ENCODE measurements around the gene SCARB1.

SCARB1 gene

DNA sequence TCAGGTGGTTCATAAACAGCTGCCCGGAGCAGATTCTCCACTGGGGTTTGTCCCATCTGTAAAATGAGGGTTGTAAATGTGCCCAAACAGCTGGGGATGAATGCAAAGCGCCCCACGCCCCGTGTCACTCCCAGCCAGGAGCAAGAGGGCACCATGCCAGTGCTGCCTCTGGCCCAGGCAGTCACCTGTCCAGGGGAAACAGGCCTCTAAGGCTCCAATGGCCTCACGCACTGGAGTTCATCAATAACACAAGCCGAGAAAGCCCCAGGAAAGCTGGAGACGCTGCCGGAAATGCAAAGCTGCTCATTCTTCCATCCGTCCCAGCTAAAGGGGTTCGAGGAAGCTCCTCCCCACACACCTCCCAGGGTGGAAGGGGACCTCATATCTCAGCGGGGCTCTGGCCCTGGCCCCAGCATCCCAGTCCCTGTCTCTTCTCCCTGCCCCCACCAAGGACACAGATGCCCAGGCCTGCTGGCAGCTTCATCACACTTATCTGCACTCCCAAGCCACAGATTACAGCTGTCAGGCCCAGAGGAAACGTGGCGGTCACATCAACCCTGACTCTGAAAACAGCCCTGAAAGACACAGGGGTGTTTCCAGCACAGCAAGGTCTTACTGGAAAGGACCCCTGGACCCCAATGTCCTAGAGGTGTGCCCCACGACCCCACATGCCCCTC lies 21.5 kb downstream of the SCARB1 start:
- no peak for DNase-seq (ENCODE audit: low read depth in 2 of 2)

GRCh38 chr12:124841558-124841945 lies 22.1 kb downstream of the SCARB1 start:
- DNase-seq (ENCODE audit: low read depth in 2 of 2) = no peak

DNA sequence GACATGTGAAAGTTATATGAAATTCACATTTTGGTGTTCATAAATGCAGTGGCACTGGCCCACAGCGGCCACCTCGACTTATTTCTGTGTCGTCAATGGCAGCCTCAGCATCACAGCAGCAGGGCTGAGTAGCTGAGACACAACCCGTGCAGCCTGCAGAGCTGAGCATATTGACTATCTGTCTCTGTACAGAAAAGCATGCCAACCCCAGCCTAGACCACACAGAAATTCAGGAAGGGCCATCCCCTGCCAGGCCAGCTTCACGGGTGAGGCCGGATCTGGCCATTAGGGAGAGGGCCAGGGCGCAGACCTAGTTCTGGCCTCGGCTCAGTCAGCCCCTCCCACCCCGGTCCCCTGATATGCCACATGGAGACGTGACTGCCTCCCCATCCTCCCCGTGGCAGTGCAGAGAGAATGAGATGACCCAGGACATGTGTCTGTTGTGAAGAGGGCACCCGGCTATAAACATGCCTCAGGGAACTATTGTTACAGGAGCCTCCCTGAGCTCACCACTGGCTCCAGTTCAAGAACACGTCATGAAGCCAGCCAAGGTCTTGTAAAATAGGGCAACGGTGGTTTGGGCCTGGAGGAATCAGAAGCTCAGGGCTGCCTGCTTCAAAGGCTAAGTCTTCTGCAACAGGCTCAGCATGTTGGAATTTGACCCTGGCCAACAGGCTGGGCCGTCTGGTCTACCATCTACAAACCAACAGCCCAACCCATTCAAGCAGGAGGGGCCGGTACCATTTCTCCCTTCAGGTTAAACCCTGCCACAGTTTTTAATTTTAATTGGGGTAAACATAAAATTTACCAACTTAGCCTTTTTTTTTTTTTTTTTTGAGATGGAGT lies 25.5 kb downstream of the SCARB1 start:
- DNase-seq (ENCODE audit: low read depth in 2 of 2) = no peak

DNA sequence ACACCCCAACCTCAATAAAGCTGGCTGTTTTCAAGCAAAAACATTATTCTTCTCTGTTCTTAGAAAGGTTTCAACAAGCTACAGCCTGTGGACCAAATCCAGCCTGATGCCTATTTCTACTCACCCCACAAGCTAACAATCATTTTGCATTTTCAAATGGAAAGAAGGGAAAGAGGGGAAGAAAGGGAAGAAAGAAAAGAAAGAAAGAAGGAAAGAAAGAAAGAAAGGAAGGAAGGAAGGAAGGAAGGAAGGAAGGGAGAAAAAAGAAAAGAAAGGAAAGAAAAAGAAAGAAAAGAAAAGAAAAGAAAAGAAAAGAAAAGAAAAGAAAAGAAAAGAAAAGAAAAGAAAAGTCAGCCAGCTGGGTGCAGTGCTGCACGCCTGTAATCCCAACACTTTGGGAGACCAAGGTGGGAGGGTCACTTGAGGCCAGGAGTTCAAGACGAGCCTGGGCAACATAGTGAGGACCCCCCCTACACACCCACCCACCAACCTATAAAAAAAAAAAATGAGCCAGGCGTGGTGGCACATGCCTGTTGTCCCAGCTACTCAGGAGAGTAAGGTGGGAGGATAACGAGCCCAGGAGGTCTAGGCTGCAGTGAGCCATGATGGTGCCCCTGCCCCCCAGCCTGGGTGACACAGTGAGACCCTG lies 26.3 kb downstream of the SCARB1 start:
- no peak for DNase-seq (ENCODE audit: low read depth in 2 of 2)

GRCh38 chr12:124836759-124837158 lies 26.9 kb downstream of the SCARB1 start:
- no peak for DNase-seq (ENCODE audit: low read depth in 2 of 2)

DNA sequence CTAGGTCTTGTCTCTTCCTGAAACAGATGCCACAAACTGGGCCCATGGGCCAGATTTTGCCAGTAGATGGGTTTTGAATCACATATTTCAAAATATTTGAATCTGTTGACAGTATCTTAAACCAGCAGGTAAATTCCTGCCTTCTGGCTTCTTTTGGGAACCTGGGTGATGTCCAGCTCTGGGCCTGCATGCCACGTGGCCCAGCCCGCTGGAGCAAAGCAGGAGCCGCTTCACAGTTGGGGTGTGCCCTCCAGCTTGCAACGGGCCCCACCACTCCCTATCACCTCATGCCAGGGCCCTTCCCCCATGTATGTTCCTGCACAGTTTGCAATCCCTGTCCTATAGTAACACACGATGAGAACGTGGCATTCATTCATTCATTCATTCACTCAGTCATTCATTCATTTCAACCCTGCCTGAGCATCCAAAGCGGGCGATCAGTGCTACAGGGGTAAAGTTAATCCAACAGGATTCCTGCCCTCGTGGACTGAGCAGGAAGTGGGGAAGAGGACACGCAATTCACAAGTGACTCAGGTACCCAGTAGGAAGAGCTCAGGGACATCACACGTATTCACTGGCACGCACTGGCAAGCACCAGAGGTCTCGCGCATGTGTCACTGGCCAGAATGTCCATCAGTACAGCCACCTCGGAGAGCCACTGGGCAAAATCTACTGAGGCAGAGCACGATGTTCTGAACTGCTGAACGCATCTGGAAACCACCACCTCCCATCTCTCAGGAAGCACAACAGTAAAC lies 27.8 kb downstream of the SCARB1 start:
- DNase-seq (ENCODE audit: low read depth in 2 of 2) = no peak

- no peak for DNase-seq (ENCODE audit: low read depth in 2 of 2)
Measured at GRCh38 chr12:124834822-124835221, 28.8 kb downstream of the SCARB1 start.

GRCh38 chr12:124833693-124834122 lies 30.0 kb downstream of the SCARB1 start:
- no peak for DNase-seq (ENCODE audit: low read depth in 2 of 2)

- no peak for DNase-seq (ENCODE audit: low read depth in 2 of 2)
Measured at GRCh38 chr12:124832856-124833255, 30.8 kb downstream of the SCARB1 start.

GRCh38 chr12:124831590-124831989 lies 32.1 kb downstream of the SCARB1 start:
- DNase-seq (ENCODE audit: low read depth in 2 of 2) = no peak

DNA sequence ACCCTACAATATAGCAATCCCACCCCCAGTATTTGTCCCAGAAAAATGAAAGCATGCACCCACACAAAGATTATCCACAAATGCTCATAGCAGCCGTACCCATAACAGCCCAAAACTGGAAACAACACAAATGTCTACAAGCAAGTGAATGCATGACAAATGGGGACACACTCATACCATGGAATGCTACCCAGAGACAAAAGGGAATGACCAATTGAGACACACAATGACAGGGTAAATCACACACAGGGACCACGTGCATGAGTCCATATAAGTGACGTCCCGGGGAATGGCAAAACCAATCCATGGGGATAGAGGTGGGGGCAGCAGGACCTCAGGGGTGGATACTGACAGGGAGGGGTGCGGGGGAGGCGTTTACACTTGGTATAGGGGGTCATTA lies 33.4 kb downstream of the SCARB1 start:
- no peak for DNase-seq (ENCODE audit: low read depth in 2 of 2)

GRCh38 chr12:124829708-124830304 lies 33.9 kb downstream of the SCARB1 start:
- DNase-seq (ENCODE audit: low read depth in 2 of 2) = no peak

DNA sequence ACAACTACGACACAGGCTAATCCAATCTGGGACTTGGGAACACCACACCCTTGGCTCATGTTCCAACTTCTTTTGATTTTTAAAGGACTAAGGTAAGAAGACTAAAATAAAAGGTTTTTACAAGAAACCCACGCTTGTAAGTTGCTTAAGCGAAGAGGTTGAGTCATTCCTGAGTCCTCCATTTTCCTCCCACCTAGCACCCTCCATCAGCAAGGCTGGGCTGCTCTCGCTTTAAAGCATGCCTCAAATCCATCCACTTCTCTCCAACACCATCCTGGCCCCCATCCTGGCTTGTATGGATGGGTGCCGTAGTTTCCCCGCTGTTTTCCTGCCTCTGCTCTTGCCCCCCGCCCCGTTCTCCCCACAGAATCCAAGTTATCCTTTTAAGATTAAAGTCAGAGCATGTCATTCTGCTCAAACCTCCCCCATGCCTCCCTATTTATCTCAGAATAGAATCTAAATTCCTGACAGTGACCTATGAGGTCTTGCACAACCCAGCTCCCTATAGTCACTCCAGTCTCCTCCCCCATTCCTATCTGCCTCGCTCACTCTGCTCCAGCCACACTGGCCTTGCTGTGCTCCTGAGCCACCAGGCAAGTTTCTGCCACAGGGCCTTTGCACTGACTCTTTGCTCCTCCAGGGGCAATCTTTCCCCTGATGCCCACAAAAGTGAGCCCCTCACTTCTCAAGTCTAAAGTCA lies 34.5 kb downstream of the SCARB1 start:
- no peak for DNase-seq (ENCODE audit: low read depth in 2 of 2)

GRCh38 chr12:124828264-124829007 lies 35.2 kb downstream of the SCARB1 start:
- DNase-seq (ENCODE audit: low read depth in 2 of 2) = no peak

- DNase-seq (ENCODE audit: low read depth in 2 of 2) = no peak
Measured at GRCh38 chr12:124827588-124828184, 36.0 kb downstream of the SCARB1 start.

GRCh38 chr12:124824195-124824594 lies 39.5 kb downstream of the SCARB1 start:
- no peak for DNase-seq (ENCODE audit: low read depth in 2 of 2)

DNA sequence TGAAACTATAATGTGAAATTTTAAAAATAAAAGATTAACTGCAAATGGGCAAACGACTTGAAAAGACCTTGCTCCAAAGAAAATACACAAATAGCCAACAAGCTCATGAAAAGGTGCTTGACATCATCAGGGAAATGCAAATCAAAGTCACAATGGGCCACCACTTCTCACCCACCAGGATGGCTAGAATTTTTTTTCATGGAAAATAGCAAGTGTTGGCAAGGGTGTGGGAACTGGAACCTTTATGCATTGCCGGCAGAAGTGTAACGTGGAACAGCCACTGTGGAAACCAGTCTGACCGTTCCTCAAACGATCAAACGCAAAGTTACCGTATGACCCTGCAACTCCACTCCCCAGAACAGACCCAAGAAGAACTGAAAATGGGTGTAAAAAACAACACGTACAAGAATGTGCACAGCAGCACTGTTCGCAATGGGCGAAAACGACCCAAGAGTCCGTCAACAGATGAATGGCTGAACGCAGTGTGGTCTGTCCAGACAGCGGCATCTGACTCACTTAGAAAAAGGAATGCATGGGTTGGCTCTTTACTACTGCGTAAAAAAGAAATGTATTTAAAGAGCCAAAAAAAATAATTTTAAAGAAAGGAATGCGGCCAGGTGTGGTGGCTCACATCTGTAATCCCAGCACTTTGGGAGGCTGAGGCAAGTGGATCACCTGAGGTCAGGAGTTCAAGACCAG lies 40.2 kb downstream of the SCARB1 start:
- DNase-seq (ENCODE audit: low read depth in 2 of 2) = no peak

DNA sequence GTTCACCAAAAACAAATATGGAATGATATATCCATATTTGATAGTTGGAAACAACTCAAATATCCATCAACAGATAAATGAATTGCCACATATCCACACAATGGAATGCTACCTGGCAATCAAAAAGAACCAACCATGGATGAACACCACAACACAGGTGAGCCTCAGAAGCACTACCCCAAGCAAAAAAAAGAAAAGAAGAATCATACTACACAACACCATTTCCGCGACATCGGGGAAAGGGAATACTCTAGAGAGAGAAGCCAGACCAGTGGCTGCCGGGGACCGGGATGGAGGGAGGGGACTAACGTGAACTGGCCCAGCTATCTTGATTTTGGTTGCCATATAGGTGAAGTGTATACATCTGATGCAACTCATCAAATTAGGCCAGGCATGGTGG lies 41.4 kb downstream of the SCARB1 start:
- no peak for DNase-seq (ENCODE audit: low read depth in 2 of 2)
